Lung (tissue), 12 donors: ENCODE data around the gene DAZL. TPM values are rescaled to one million over a fixed set of nuclear protein-coding genes. Genes with fewer than 3 reads are reported as not detected.

Experiments used
- ATAC-seq: fragments of 200-7000 bp; cut with Tn5 transposase; one replicate; pipeline ENCODE4 v1.9.1; 2020; ENCODE audit warnings: moderate number of reproducible peaks; ENCODE audit not compliant: insufficient read depth, low FRiP score
- DNase-seq, 3 donors: peaks; one replicate each; pipeline ENCODE4 v3.0.0-alpha.2; 2013 to 2017
- H3K27ac ChIP-seq, 2 donors: one replicate each; pipeline ENCODE4 v1.5.1; 2013; ENCODE audit warnings: mild to moderate bottlenecking in 2 of 2, moderate library complexity in 2 of 2, control low read depth in 1 of 2, inconsistent platforms in 1 of 2, low read depth in 1 of 2, low read length in 1 of 2
- H3K27me3 ChIP-seq, 3 donors: one replicate each; pipeline ENCODE4 v1.5.1; 2013; ENCODE audit warnings: low read length in 2 of 3; ENCODE audit not compliant: control insufficient read depth in 3 of 3, insufficient read depth in 3 of 3
- H3K36me3 ChIP-seq, 4 donors: one replicate each; pipeline ENCODE4 v1.5.1; 2013; ENCODE audit warnings: low read length in 4 of 4, mild to moderate bottlenecking in 1 of 4, moderate library complexity in 1 of 4; ENCODE audit not compliant: control insufficient read depth in 4 of 4, insufficient read depth in 4 of 4
- H3K4me1 ChIP-seq, 5 donors: one replicate each; pipeline ENCODE4 v1.5.1; 2013; ENCODE audit warnings: low read length in 5 of 5, mild to moderate bottlenecking in 2 of 5, moderate library complexity in 1 of 5; ENCODE audit not compliant: control insufficient read depth in 5 of 5, insufficient read depth in 5 of 5
- H3K4me3 ChIP-seq: one replicate; pipeline ENCODE4 v1.5.1; 2013; ENCODE audit warnings: mild to moderate bottlenecking, control low read depth, moderate library complexity
- H3K9ac ChIP-seq, 2 donors: one replicate each; pipeline ENCODE4 v1.5.1; 2013; ENCODE audit warnings: low read length in 2 of 2, control low read depth in 1 of 2; ENCODE audit not compliant: insufficient read depth in 1 of 2
- H3K9me3 ChIP-seq, 4 donors: one replicate each; pipeline ENCODE4 v1.5.1; 2013; ENCODE audit warnings: low read length in 3 of 4, mild to moderate bottlenecking in 1 of 4, moderate library complexity in 1 of 4; ENCODE audit not compliant: control insufficient read depth in 4 of 4, insufficient read depth in 3 of 4
- WGBS, 2 donors: extraction: QIAGEN DNeasy Blood & Tissue Kit; methylation state at CpG; one replicate each; pipeline ENCODE4 v1.1.7; 2013; 5-methylcytosine and 5-hydroxymethylcytosine counted together
- polyA plus RNA-seq, 2 donors: library from polyadenylated mRNA; stranded (reverse); fragments of 200-250 nt; gene quantifications; one replicate each; pipeline ENCODE4 v1.2.1, GENCODE V29; 2013
- total RNA-seq, 2 donors: library from RNA; depleted of rRNA in 1 of 2; stranded (reverse); fragments of >200 nt in 1 of 2; gene quantifications; one replicate each; pipeline ENCODE4 v1.2.1, GENCODE V29; 2014 to 2021
- TF ChIP-seq, protein P1 (sequence below): IDR thresholded peaks from 2 replicates; pipeline ENCODE4 v1.5.1; 2012; ENCODE audit warnings: mild to moderate bottlenecking; ENCODE audit errors: control extremely low read depth, extremely low read depth
- donor health status: control.
- donor health status: control.
- donor health status: Bipolar disorder and iron deficiency.
- donor health status: healthy.
- donor health status: DM: yes; HTN: yes; CAD: no.

Gene DAZL
- total and polyA plus RNA-seq, 4 donors, result 0.09 TPM; not detected in 3

DNA sequence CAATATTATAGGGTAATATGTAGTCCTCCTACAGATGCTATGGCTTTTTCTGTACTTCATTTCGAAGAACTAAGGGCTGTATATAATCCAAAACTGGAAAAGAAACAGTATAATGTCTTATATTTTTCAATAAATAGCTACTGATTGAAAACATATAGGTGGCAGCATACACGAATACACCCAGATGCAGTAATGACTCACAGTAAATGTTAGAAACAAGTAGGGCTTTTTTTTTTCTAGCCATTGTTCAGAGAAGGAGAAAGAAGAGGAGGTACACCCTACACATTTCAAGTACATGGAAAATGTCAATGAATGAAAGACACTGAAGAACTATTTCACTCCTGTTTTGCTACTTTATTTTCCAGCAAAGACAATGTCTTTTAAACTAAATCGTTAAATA, 9.4 kb downstream of the DAZL start:
- ATAC-seq (no peak), DNase-seq (no peak)
- TF ChIP-seq, protein P1, sequence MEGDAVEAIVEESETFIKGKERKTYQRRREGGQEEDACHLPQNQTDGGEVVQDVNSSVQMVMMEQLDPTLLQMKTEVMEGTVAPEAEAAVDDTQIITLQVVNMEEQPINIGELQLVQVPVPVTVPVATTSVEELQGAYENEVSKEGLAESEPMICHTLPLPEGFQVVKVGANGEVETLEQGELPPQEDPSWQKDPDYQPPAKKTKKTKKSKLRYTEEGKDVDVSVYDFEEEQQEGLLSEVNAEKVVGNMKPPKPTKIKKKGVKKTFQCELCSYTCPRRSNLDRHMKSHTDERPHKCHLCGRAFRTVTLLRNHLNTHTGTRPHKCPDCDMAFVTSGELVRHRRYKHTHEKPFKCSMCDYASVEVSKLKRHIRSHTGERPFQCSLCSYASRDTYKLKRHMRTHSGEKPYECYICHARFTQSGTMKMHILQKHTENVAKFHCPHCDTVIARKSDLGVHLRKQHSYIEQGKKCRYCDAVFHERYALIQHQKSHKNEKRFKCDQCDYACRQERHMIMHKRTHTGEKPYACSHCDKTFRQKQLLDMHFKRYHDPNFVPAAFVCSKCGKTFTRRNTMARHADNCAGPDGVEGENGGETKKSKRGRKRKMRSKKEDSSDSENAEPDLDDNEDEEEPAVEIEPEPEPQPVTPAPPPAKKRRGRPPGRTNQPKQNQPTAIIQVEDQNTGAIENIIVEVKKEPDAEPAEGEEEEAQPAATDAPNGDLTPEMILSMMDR, result no peak
- Histone ChIP-seq H3K9me3 (no peaks in the 10 kb centered on the region), H3K4me3 (no peak overlapping the region), H3K27ac (no peak overlapping the region), H3K4me1 (no peaks in the 10 kb centered on the region), H3K9ac (no peak overlapping the region), H3K36me3 (no peaks in the 10 kb centered on the region), H3K27me3 (no peaks in the 10 kb centered on the region)
- WGBS, 2 donors, result 76 to 91% methylated on average over 3 of the region's 3 CpGs

DNA sequence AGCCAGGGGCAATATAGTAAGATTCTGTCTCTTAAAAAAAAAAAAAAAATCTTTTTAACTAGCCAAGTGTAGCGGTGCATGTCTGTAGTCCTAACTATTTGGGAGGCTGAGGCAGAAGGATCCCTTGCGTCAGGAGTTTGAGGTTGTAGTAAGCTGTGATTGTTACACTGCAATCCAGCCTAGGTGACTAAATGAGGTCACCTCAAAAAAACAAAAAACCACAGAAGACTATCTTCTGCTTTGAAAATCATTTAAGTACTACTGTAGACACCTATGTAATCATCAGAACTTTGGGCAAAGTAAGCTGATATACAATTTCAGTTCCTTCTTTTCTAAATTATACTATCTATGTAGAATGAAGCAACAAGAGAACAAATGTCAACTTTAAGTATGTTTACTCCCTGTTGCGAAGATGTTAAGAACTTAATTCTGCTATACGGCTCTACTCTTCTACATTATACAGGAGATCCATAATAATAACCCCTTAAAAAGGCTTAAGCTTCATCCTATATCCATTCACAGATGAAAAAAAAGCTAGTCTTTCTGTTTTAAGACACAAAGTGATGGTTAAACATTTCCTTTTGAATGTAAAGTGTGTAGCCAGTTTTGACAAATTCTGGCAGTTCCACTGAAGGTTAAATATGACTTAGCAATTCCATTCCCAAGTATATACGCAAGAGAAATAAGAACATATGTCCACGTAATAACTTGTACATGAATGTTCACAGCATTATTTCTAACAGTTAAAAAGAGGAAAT, 15.2 kb downstream of the DAZL start:
- no peaks in the 10 kb centered on the region for H3K4me1 ChIP-seq
- ATAC-seq (no peak), DNase-seq (no peak)
- H3K36me3 ChIP-seq, result no peaks in the 10 kb centered on the region
- H3K9ac ChIP-seq, result no peak overlapping the region
- no peak overlapping the region for H3K4me3 ChIP-seq
- H3K27me3 ChIP-seq, result no peaks in the 10 kb centered on the region
- 92 to 94% methylated on average over 6 of the region's 6 CpGs for whole genome bisulfite sequencing, 2 donors
- H3K9me3 ChIP-seq, result no peaks in the 10 kb centered on the region
- no peak overlapping the region for H3K27ac ChIP-seq
- TF ChIP-seq, protein P1, result no peak

DNA sequence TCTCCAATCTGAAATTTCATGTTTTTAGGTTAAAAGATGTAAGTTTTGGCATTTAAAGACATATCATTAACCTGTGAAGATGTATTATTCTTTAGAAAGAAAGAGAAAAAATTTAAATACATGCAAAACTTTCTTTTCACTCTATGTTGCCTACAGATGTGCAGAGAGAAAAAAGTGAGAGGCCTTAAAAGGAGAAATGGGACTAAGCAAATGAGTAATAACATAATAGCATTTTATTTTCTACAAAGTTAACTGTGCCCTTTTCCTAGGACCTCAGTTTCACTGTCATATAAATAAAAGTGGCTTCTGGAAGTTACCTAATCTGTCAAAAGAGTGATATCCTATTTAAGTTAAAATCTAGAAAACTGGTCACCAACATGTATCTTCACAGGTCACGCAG, 16.1 kb downstream of the DAZL start:
- H3K4me1 ChIP-seq, result no peaks in the 10 kb centered on the region
- ATAC-seq (no peak), DNase-seq (no peak)
- WGBS, 2 donors, result 100% methylated on average over 1 of the region's 1 CpG
- no peak overlapping the region for H3K4me3 ChIP-seq
- H3K9me3 ChIP-seq, result no peaks in the 10 kb centered on the region
- H3K36me3 ChIP-seq, result no peaks in the 10 kb centered on the region
- TF ChIP-seq, protein P1, result no peak
- no peaks in the 10 kb centered on the region for H3K27me3 ChIP-seq
- H3K27ac ChIP-seq, result no peak overlapping the region
- H3K9ac ChIP-seq, result no peak overlapping the region

DNA sequence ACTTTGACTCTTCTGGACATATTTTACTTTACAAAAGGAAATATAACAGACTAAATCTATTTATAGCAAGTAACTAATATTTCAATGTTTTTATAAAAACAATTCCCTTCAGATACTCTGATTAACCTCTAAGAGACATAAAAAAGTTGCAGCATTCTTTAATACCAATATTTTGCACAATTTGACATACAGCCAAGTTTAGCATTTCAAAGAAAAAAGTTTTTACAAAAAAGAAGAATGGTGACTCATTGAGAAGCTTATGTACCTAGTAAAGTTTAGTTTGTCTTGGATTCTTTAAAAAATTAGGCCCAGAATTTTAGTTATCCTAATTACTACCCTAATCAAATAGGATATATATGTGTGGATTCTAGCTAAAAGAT, 17.6 kb downstream of the DAZL start:
- Histone ChIP-seq H3K9ac (no peak overlapping the region), H3K9me3 (no peaks in the 10 kb centered on the region), H3K27ac (no peak overlapping the region), H3K27me3 (no peaks in the 10 kb centered on the region), H3K36me3 (no peaks in the 10 kb centered on the region), H3K4me1 (no peaks in the 10 kb centered on the region), H3K4me3 (no peak overlapping the region)
- TF ChIP-seq, protein P1, result no peak
- peak in 2 of 3 donors; percentile 40 to 52 for DNase-seq
- ATAC-seq, result no peak
